Ishikawa (cell line): ENCODE measurements around the gene TXNRD3.

Experiments used
- CEBPB ChIP-seq: IDR thresholded peaks from 2 replicates; pipeline ENCODE4 v1.6.1; 2012
- CREB1 ChIP-seq: IDR thresholded peaks from 2 replicates; pipeline ENCODE4 v1.6.1; 2012; ENCODE audit warnings: low read depth
- EGR1 ChIP-seq: IDR thresholded peaks from 2 replicates; pipeline ENCODE4 v1.6.1; 2012
- EP300 ChIP-seq: IDR thresholded peaks from 2 replicates; pipeline ENCODE4 v1.6.1; 2012; ENCODE audit warnings: borderline replicate concordance
- FOXM1 ChIP-seq: IDR thresholded peaks from 2 replicates; pipeline ENCODE4 v1.6.1; 2012; ENCODE audit warnings: low read depth, borderline replicate concordance
- MAX ChIP-seq: IDR thresholded peaks from 2 replicates; pipeline ENCODE4 v1.6.1; 2012
- NFIC ChIP-seq: IDR thresholded peaks from 2 replicates; pipeline ENCODE4 v1.6.1; 2012
- RAD21 ChIP-seq: IDR thresholded peaks from 2 replicates; pipeline ENCODE4 v1.6.1; 2012; ENCODE audit warnings: low read depth
- REST ChIP-seq: IDR thresholded peaks from 2 replicates; pipeline ENCODE4 v1.6.1; 2012; ENCODE audit warnings: low read depth, mild to moderate bottlenecking
- TAF1 ChIP-seq: IDR thresholded peaks from 2 replicates; pipeline ENCODE4 v1.6.1; 2012; ENCODE audit warnings: low read depth, mild to moderate bottlenecking
- TCF12 ChIP-seq: IDR thresholded peaks from 2 replicates; pipeline ENCODE4 v1.6.1; 2012; ENCODE audit warnings: low read depth
- TEAD4 ChIP-seq: IDR thresholded peaks from 2 replicates; pipeline ENCODE4 v1.6.1; 2012
- USF1 ChIP-seq: IDR thresholded peaks from 2 replicates; pipeline ENCODE4 v1.6.1; 2012
- YY1 ChIP-seq: IDR thresholded peaks from 2 replicates; pipeline ENCODE4 v1.6.1; 2012; ENCODE audit warnings: low read depth
- ZBTB7A ChIP-seq: IDR thresholded peaks from 2 replicates; pipeline ENCODE4 v1.6.1; 2012; ENCODE audit warnings: low read depth

TXNRD3 gene

GRCh38 chr3:126665221-126665936 is 10.5 kb upstream of the TXNRD3 start:
- TF ChIP-seq USF1 (no peak), TCF12 (no peak), ZBTB7A (no peak)

- TF ChIP-seq CEBPB, result no peak
- no peak for TF ChIP-seq REST
- TF ChIP-seq ZBTB7A, result no peak
- no peak for TF ChIP-seq RAD21
- TF ChIP-seq YY1, result no peak
- no peak for TF ChIP-seq TEAD4
- no peak for TF ChIP-seq EGR1
- no peak for TF ChIP-seq CREB1
- no peak for TF ChIP-seq NFIC
- TF ChIP-seq EP300, result no peak
- TF ChIP-seq TAF1, result no peak
- TF ChIP-seq USF1, result no peak
- no peak for TF ChIP-seq TCF12
- TF ChIP-seq MAX, result no peak
- TF ChIP-seq FOXM1, result no peak
Measured at GRCh38 chr3:126664591-126665214, 9.8 kb upstream of the TXNRD3 start.

GRCh38 chr3:126663750-126664149 is 8.8 kb upstream of the TXNRD3 start:
- TF ChIP-seq FOXM1, result no peak
- no peak for TF ChIP-seq YY1
- no peak for TF ChIP-seq TEAD4
- TF ChIP-seq TCF12, result no peak
- TF ChIP-seq NFIC, result no peak
- TF ChIP-seq CEBPB, result no peak
- TF ChIP-seq USF1, result no peak
- TF ChIP-seq CREB1, result no peak
- TF ChIP-seq ZBTB7A, result no peak
- TF ChIP-seq TAF1, result no peak
- no peak for TF ChIP-seq EP300

- no peak for TF ChIP-seq TCF12
- no peak for TF ChIP-seq EP300
- TF ChIP-seq CREB1, result no peak
- TF ChIP-seq ZBTB7A, result no peak
- TF ChIP-seq TAF1, result no peak
- no peak for TF ChIP-seq EGR1
- TF ChIP-seq NFIC, result no peak
- TF ChIP-seq MAX, result no peak
- TF ChIP-seq TEAD4, result no peak
- no peak for TF ChIP-seq FOXM1
- no peak for TF ChIP-seq USF1
- TF ChIP-seq CEBPB, result no peak
- TF ChIP-seq REST, result no peak
- TF ChIP-seq RAD21, result no peak
- no peak for TF ChIP-seq YY1
Measured at GRCh38 chr3:126663257-126663656, 8.3 kb upstream of the TXNRD3 start.
